Uterus (tissue), 4 donors: ENCODE measurements around the gene SAC3D1. TPM values are rescaled to one million over a fixed set of nuclear protein-coding genes. Genes with fewer than 3 reads are reported as not detected.
"Not testable (repeated sequence)": the region's sequence is repeated elsewhere in the genome, so short reads cannot be mapped to it uniquely, and the experiment has no call there.

ENCODE experiments used
- DNase-seq, 2 donors: peaks; one replicate each; pipeline ENCODE4 v3.0.0-alpha.2; 2019 to 2020
- H3K27ac ChIP-seq, 2 donors: fragments of 200-600 bp; sonication (generic); 1 replicate in 1 of 2; 2 replicates in 1 of 2; pipeline ENCODE4 v1.5.1; 2016 to 2018
- H3K27me3 ChIP-seq, 2 donors: fragments of 200-600 bp; sonication (generic); one replicate each; pipeline ENCODE4 v1.5.1; 2018 to 2019; ENCODE audit warnings: control low read depth in 1 of 2
- H3K36me3 ChIP-seq, 2 donors: fragments of 200-600 bp; sonication (generic); one replicate each; pipeline ENCODE4 v1.5.1; 2019; ENCODE audit warnings: control low read depth in 1 of 2
- H3K4me1 ChIP-seq, 2 donors: fragments of 200-600 bp; sonication (generic); one replicate each; pipeline ENCODE4 v1.5.1; 2018 to 2019; ENCODE audit warnings: control low read depth in 1 of 2
- H3K4me3 ChIP-seq, 2 donors: fragments of 200-600 bp; sonication (generic); 1 replicate in 1 of 2; 2 replicates in 1 of 2; pipeline ENCODE4 v1.5.1; 2018 to 2019; ENCODE audit warnings: mild to moderate bottlenecking in 1 of 2
- H3K9me3 ChIP-seq, 2 donors: fragments of 200-600 bp; sonication (generic); one replicate each; pipeline ENCODE4 v1.5.1; 2019; ENCODE audit warnings: control low read depth in 1 of 2
- POLR2A ChIP-seq, 2 donors: fragments of 450-650 bp; IDR thresholded peaks; one replicate each; pipeline ENCODE4 v1.6.1; 2016; ENCODE audit warnings: antibody characterized with exemption in 2 of 2, mild to moderate bottlenecking in 1 of 2, moderate library complexity in 1 of 2
- intact Hi-C: fragments of 100-400 bp; cut with DNase I; formaldehyde crosslinking; loops from one replicate; pipeline ENCODE4 v1.15.1; 2023; ENCODE audit warnings: low total_unique reads
- total RNA-seq, 4 donors: library from RNA; depleted of rRNA in 3 of 4; stranded (reverse); fragments of >200 nt in 3 of 4; gene quantifications; one replicate each; pipeline versions ENCODE4 v1.1.0 to v1.2.4, GENCODE V29; 2014 to 2023
- TF ChIP-seq, protein P1 (sequence below), 4 experiments: fragments of 200-600 bp in 2 of 4; fragments of 450-650 bp in 2 of 4; sonication (generic) in 2 of 4; IDR thresholded peaks; one replicate each; pipeline ENCODE4 v1.5.1; 2016 to 2019; ENCODE audit warnings: antibody characterized with exemption in 4 of 4, mild to moderate bottlenecking in 2 of 4, moderate library complexity in 1 of 4
- donor health status: DM: yes; HTN: yes; CAD: no.

Gene SAC3D1
- total RNA-seq, 4 donors from 2014 or later: 1.5 to 22.3 (median 7.9) TPM

DNA sequence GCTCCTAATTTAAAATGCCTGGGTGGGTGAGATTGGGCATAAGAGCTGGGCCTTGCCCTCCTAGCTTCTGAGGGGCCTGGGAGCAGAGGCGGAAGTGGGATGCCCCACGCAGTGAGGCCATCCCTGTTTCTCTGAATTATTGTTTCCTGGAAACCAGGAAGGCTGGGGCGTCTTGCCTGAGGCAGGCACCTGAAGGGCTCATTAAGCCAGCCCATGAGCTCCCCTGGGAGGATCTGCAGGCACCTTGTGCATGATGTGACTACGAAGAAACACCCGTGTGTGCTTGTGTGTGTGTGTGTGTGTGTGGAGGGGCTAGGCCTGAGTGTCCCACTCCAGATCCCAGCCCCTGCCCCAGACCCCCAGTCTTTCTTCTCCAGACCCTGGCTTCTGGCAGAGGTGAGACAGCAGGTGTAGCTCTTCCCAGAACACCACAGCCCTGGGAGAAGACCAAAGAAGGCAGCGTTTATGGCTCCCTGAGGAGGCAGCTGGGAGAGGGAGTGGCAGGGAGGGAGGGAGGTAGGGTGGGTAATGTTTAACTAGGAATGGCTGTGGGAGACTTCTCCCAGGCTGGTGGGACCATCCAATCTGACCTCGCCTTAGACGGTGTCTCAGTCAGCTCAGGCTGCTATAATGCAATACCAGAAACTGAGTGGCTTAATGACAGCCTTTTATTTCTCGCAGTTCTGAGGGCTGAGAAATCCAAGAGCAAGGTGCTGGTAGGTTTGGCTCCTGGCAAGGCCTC, 42.1 kb upstream of the SAC3D1 start:
- no peaks in the 10 kb centered on the region for H3K4me1 ChIP-seq
- intact Hi-C loops: no loop called here
- H3K27ac ChIP-seq: no peak overlapping the region
- no peak for DNase-seq
- no peak overlapping the region for H3K4me3 ChIP-seq
- no peaks in the 10 kb centered on the region for H3K36me3 ChIP-seq
- TF ChIP-seq POLR2A (IDR thresholded peaks at IDR 0.05): no peak
- TF ChIP-seq, protein P1, sequence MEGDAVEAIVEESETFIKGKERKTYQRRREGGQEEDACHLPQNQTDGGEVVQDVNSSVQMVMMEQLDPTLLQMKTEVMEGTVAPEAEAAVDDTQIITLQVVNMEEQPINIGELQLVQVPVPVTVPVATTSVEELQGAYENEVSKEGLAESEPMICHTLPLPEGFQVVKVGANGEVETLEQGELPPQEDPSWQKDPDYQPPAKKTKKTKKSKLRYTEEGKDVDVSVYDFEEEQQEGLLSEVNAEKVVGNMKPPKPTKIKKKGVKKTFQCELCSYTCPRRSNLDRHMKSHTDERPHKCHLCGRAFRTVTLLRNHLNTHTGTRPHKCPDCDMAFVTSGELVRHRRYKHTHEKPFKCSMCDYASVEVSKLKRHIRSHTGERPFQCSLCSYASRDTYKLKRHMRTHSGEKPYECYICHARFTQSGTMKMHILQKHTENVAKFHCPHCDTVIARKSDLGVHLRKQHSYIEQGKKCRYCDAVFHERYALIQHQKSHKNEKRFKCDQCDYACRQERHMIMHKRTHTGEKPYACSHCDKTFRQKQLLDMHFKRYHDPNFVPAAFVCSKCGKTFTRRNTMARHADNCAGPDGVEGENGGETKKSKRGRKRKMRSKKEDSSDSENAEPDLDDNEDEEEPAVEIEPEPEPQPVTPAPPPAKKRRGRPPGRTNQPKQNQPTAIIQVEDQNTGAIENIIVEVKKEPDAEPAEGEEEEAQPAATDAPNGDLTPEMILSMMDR (IDR thresholded peaks at IDR 0.05): no peak
- H3K9me3 ChIP-seq: no peaks in the 10 kb centered on the region
- H3K27me3 ChIP-seq: no peaks in the 10 kb centered on the region

DNA sequence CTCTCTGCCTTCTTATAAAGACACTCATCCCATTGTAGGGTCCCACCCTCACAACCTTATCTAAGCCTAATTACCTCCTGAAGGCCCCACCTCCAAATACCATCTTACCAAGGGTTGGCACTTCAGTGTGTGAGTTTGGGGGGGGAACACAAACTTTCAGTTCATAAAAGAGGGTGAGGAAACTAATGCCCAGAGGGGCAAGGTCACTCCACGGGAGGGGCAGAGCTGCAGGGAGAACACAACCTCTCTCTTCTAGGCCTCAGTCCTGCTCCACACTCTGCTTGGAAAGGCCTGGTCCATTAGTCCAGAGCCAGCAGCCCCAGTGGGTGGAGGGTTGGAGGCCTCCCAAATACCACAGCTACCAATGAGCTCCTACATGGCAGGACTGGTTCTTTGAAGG, 41.5 kb upstream of the SAC3D1 start:
- no peak for DNase-seq
- Histone ChIP-seq H3K9me3 (no peaks in the 10 kb centered on the region), H3K27ac (no peak overlapping the region), H3K4me1 (no peaks in the 10 kb centered on the region), H3K27me3 (no peaks in the 10 kb centered on the region), H3K4me3 (no peak overlapping the region), H3K36me3 (no peaks in the 10 kb centered on the region)
- no peak for TF ChIP-seq POLR2A (IDR thresholded peaks at IDR 0.05)
- TF ChIP-seq, protein P1 (IDR thresholded peaks at IDR 0.05): no peak
- intact Hi-C loops: no loop called here

DNA sequence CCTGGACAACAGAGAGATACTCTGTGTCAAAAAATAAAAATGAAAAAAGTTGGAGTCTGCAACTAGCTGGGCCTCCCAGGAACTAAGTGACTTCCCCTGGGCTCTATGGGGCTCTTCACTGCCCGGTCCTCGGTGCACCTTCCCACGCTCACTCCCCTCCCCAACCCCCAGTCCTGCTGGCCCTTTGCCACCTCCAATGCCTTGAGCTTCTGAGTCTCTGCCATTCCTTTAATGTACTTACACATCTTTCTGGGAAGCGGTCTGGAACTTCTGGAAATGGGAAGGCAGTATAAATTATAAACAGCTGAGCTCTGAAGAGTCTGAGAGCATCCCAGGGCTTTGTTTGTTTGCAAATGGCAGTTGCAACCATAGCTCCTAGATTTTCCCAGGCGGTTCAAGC, 38.3 kb upstream of the SAC3D1 start:
- no peak overlapping the region for H3K27ac ChIP-seq
- intact Hi-C loops: no loop called here
- H3K4me1 ChIP-seq: no peaks in the 10 kb centered on the region
- no peaks in the 10 kb centered on the region for H3K36me3 ChIP-seq
- H3K27me3 ChIP-seq: no peaks in the 10 kb centered on the region
- H3K4me3 ChIP-seq: no peak overlapping the region
- no peaks in the 10 kb centered on the region for H3K9me3 ChIP-seq
- no peak for TF ChIP-seq POLR2A (IDR thresholded peaks at IDR 0.05)
- TF ChIP-seq, protein P1 (IDR thresholded peaks at IDR 0.05): no peak
- DNase-seq: no peak

DNA sequence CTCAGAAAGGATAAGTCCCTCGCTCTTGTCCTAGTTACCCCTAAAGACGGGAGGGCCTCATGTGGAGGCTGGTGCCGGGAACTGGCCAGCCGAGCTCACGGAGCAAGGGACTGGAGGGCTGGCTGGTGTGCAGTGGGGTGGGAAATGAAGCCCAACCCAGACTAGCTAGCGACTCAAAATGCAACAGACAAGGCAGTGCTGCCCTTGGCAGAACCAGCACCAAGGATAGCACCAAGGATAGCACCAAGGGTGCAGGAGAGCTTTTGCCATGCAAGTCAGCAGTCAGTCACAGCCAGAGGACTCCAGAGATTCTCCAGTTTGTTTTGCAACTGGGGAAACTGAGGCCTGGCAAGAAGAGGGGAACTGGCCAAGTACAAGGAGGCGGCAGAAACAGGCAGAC, 37.7 kb upstream of the SAC3D1 start:
- DNase-seq: no peak
- Histone ChIP-seq H3K36me3 (no peaks in the 10 kb centered on the region), H3K9me3 (no peaks in the 10 kb centered on the region), H3K4me1 (no peaks in the 10 kb centered on the region), H3K4me3 (no peak overlapping the region), H3K27me3 (no peaks in the 10 kb centered on the region), H3K27ac (no peak overlapping the region)
- no peak for TF ChIP-seq POLR2A (IDR thresholded peaks at IDR 0.05)
- TF ChIP-seq, protein P1 (IDR thresholded peaks at IDR 0.05): no peak
- intact Hi-C loops: no loop called here

DNA sequence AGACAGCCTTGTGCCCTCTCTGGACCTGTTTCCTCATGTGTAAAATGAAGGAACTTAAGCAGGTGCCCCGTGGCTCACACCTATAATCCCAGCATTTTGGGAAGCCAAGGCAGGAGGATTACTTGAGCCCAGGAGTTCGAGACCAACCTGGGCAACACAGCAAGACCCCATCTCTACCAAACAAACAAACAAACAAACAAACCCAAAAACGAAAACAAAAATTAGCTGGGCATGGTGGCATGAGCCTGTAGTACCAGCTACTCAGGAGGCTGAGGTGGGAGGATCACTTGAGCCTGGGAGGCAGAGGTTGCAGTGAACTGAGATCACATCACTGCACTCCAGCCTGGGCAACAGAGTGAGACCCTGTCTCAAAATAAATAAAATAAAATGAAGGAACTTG, 37.0 kb upstream of the SAC3D1 start:
- intact Hi-C loops, H3K27me3 ChIP-seq, H3K9me3 ChIP-seq, H3K36me3 ChIP-seq, H3K4me1 ChIP-seq, DNase-seq, H3K4me3 ChIP-seq, H3K27ac ChIP-seq: not testable (repeated sequence)

DNA sequence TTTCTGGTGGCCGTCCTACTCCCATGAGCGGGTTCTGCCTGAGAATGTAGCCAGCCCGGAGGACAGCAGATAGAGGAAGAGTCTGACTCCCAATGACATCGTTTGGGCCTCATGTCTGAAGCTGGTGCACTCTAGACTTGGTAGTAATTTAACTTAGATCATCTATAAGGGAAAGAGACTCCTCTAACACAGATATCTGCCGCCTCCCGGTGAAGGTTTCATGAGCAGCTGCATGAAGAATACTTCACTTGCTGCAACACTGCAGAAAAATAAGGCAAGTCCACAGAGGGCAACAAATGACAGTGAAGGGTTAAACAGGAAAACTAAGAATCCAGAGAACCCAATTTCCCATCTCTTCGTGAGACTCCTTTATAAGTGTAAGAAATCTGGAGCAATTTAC, 33.0 kb upstream of the SAC3D1 start:
- Histone ChIP-seq H3K4me3 (no peak overlapping the region), H3K36me3 (no peaks in the 10 kb centered on the region), H3K4me1 (no peaks in the 10 kb centered on the region), H3K9me3 (no peaks in the 10 kb centered on the region), H3K27ac (no peak overlapping the region), H3K27me3 (no peaks in the 10 kb centered on the region)
- intact Hi-C loops: no loop called here
- TF ChIP-seq, protein P1 (IDR thresholded peaks at IDR 0.05): no peak
- DNase-seq: no peak
